Panc1 (cell line): ENCODE data around the gene COL27A1.

Experiments
- POLR2AphosphoS5 ChIP-seq: IDR thresholded peaks from 2 replicates; pipeline ENCODE4 v1.6.1; 2012; ENCODE audit warnings: mild to moderate bottlenecking, low read depth, low read length, moderate library complexity
- TF ChIP-seq, protein P1 (sequence below): fragments of 450-650 bp; IDR thresholded peaks from 2 replicates; pipeline ENCODE4 v1.5.1; 2017; ENCODE audit warnings: mild to moderate bottlenecking

DNA sequence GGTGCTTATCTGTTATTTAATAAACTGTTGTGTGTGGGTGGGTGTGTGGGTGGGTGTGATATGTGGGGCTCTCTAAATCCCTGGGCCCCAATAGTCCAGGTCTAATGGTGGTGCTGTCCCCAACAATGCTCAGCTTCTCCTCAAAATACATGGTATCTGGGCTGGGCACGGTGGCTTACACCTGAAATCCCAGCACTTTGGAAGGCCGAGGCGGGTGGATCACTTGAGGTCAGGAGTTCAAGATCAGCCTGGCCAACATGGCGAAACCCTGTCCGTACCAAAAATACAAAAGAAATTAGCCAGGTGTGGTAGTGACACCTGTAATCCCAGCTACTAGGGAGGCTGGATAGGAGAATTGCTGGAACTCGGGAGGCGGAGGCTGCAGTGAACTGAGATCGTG, 163.1 kb downstream of the COL27A1 start:
- TF ChIP-seq, protein P1, sequence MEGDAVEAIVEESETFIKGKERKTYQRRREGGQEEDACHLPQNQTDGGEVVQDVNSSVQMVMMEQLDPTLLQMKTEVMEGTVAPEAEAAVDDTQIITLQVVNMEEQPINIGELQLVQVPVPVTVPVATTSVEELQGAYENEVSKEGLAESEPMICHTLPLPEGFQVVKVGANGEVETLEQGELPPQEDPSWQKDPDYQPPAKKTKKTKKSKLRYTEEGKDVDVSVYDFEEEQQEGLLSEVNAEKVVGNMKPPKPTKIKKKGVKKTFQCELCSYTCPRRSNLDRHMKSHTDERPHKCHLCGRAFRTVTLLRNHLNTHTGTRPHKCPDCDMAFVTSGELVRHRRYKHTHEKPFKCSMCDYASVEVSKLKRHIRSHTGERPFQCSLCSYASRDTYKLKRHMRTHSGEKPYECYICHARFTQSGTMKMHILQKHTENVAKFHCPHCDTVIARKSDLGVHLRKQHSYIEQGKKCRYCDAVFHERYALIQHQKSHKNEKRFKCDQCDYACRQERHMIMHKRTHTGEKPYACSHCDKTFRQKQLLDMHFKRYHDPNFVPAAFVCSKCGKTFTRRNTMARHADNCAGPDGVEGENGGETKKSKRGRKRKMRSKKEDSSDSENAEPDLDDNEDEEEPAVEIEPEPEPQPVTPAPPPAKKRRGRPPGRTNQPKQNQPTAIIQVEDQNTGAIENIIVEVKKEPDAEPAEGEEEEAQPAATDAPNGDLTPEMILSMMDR, result no peak
- TF ChIP-seq POLR2AphosphoS5, result no peak
